ENCODE results near the gene DPCD. TPM values are rescaled to one million over a fixed set of nuclear protein-coding genes. Genes with fewer than 3 reads are reported as not detected.

The DPCD gene
- total and polyA plus RNA-seq, 2 of the 8 experiments (the other 6 are each of a cell fraction or from before 2014, with no cell fraction given), result 21.2 to 31.4 TPM

DNA sequence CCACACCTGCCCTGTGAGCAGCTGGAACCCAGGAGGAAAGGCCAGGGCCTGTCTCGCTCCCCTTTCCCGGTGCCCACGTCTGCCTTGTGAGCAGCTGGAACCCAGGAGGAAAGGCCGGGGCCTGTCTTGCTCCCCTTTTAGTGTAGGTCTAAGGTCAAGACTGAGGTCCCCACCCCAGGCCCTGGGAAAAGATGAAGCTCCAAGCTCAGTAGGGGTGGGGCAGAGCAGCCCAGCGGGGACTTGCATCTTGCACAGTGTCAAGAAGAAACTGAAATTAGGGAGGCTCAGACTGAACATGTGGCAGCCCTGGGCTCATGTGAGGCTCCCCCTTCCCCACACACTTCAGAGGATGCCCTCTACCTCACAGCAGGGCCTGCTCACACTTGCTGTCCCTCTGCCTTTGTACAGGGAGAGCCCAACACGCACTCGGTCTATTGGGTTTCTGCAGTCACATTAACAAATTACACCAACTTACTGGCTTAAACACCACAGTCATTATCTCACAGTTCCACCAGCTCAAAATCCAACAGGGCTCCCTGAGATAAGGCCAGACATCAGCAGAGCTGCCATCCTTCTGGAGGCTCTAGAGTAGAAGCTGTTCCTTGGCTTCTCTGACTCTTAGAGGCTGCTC is 12.4 kb upstream of the DPCD start:
- Histone ChIP-seq H3K14ac (ENCODE audit: insufficient read length) (no peak overlapping the region), H2AFZ (ENCODE audit: low read length) (no peak overlapping the region), H3K56ac (replicated peaks; ENCODE audit: insufficient read length, low read depth, low read length) (no peak overlapping the region), H3K23me2 (ENCODE audit: low read depth, low read length) (peaks cover 3% of the 10 kb centered on the region; the same call in 1 of the 2 replicates), H2BK20ac (ENCODE audit: low read length) (no peak overlapping the region), H3K27ac (ENCODE audit: low read depth, low read length) (no peak overlapping the region), H2BK12ac (ENCODE audit: low read depth, low read length) (no peak overlapping the region), H3K79me2 (ENCODE audit: control insufficient read depth in 1 of 2, insufficient read depth in 2 of 2, low read length in 2 of 2) (no peaks in the 10 kb centered on the region), H3K23ac (ENCODE audit: insufficient read length) (no peak overlapping the region), H3K9ac (replicated peaks in 1 of 4; ENCODE audit: extremely low read depth in 1 of 4, low read depth in 3 of 4, low read length in 3 of 4) (no peak overlapping the region), H3K27me3 (replicated peaks in 1 of 4; ENCODE audit: control insufficient read depth in 3 of 4, extremely low read depth in 1 of 4, insufficient read depth in 3 of 4, low read length in 3 of 4) (peaks cover 6 to 27% (median 20%) of the 10 kb centered on the region in 4 experiments; a peak in 6 of 7 replicates), H2BK15ac (ENCODE audit: low read length) (no peak overlapping the region), H4K5ac (ENCODE audit: insufficient read length, low read depth, low read length) (no peak overlapping the region), H3K18ac (ENCODE audit: extremely low read depth, low read length) (no peak overlapping the region), H3K4me3 (ENCODE audit: extremely low read depth in 1 of 4, insufficient read depth in 2 of 4, low read depth in 3 of 4, low read length in 4 of 4) (no peak overlapping the region), H3K9me3 (ENCODE audit: insufficient read depth in 2 of 2, low read depth in 1 of 2, low read length in 1 of 2) (peaks cover 6 to 9% of the 10 kb centered on the region in 2 experiments; a peak in 2 of 4 replicates), H3K79me1 (ENCODE audit: low read depth, low read length) (no peaks in the 10 kb centered on the region), H2AK5ac (ENCODE audit: low read depth, low read length) (no peak overlapping the region), H3K4me1 (replicated peaks in 1 of 4; ENCODE audit: control insufficient read depth in 3 of 4, insufficient read depth in 4 of 4, low read length in 3 of 4) (peaks cover 0 to 11% (median 6%) of the 10 kb centered on the region in 4 experiments; a peak in 6 of 7 replicates), H3K36me3 (ENCODE audit: control insufficient read depth in 2 of 4, insufficient read depth in 4 of 4, low read length in 3 of 4) (peaks cover 4 to 17% (median 7%) of the 10 kb centered on the region in 4 experiments; a peak in 4 of 8 replicates), H4K91ac (replicated peaks; ENCODE audit: insufficient read length, low read length) (no peak overlapping the region), H3K4ac (replicated peaks; ENCODE audit: insufficient read length, low read depth, low read length) (peak overlapping the region; percentile 59), H4K20me1 (replicated peaks in 1 of 2; ENCODE audit: control insufficient read depth in 1 of 2, insufficient read depth in 2 of 2, low read length in 2 of 2) (peaks cover 0 to 6% of the 10 kb centered on the region in 2 experiments), H2BK5ac (ENCODE audit: low read depth, low read length) (no peak overlapping the region), H2BK120ac (replicated peaks; ENCODE audit: low read depth, low read length) (no peak overlapping the region), H4K8ac (ENCODE audit: extremely low read depth, insufficient read depth, low read length) (peak overlapping the region; percentile 36; the same call in 1 of the 2 replicates), H3K4me2 (ENCODE audit: insufficient read depth in 1 of 2, low read depth in 2 of 2, low read length in 2 of 2) (no peak overlapping the region)
- FAIRE-seq (no peak), DNase-seq (ENCODE audit: low read depth in 1 of 2, low spot score in 2 of 2) (no peak)
- POLR2A ChIA-PET (ENCODE audit: partially characterized antibody), result interaction anchor here (0.6 to 6.5 kb wide), 4 partner anchors 12 to 1459 kb away, joined by 3 to 42 read pairs (median 4); partner anchors contain the start of genes DPCD and POLL
- CTCF ChIA-PET (ENCODE audit: partially characterized antibody), result interaction anchor here (0.9 to 2.1 kb wide), 7 partner anchors 12 to 362 kb away, joined by 3 to 14 read pairs (median 4); partner anchors contain the start of gene POLL
- 89% methylated on average over 7 of the region's 7 CpGs; no CpG with 5 or more reads in 1 of the 2 experiments for WGBS, 2 experiments (ENCODE audit: extremely low coverage in 1 of 2, insufficient coverage in 1 of 2, insufficient read length in 1 of 2, insufficient replicate concordance in 2 of 2, low coverage in 1 of 2, low lambda C conversion rate in 2 of 2, missing lambda C conversion rate in 1 of 2)
- TF ChIP-seq, protein P1, sequence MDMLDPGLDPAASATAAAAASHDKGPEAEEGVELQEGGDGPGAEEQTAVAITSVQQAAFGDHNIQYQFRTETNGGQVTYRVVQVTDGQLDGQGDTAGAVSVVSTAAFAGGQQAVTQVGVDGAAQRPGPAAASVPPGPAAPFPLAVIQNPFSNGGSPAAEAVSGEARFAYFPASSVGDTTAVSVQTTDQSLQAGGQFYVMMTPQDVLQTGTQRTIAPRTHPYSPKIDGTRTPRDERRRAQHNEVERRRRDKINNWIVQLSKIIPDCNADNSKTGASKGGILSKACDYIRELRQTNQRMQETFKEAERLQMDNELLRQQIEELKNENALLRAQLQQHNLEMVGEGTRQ (IDR thresholded peaks at IDR 0.05; ENCODE audit: low read length), result no peak
- TF ChIP-seq TCF12 (IDR thresholded peaks at IDR 0.05; ENCODE audit: low read depth, low read length) (no peak), TEAD4 (IDR thresholded peaks at IDR 0.05; ENCODE audit: low read depth, low read length) (no peak), TAF7 (optimal IDR thresholded peaks at IDR 0.05; ENCODE audit: borderline replicate concordance, low read depth, low read length) (no peak), PHF8 (conservative IDR thresholded peaks at IDR 0.05; ENCODE audit: low read depth, low read length) (no peak), MAX (IDR thresholded peaks at IDR 0.05) (no peak), ATF2 (IDR thresholded peaks at IDR 0.05; ENCODE audit: low read length) (no peak), RAD21 (IDR thresholded peaks at IDR 0.05 in 1 of 2, conservative IDR thresholded peaks at IDR 0.05 in 1 of 2; ENCODE audit: low read depth in 2 of 2, low read length in 2 of 2) (no peak)

Data from H1 (cell line).